Duodenal mucosa (tissue), 2 donors: Measurements from ENCODE around the gene ROCK2.

Experiments
- H3K27ac ChIP-seq: one replicate; pipeline ENCODE4 v1.7.0; 2013; ENCODE audit warnings: low read depth, low read length
- H3K27me3 ChIP-seq, 2 donors: one replicate each; pipeline ENCODE4 v1.7.0; 2013; ENCODE audit warnings: low read length in 2 of 2, control low read depth in 1 of 2; ENCODE audit not compliant: insufficient read depth in 2 of 2, control insufficient read depth in 1 of 2
- H3K36me3 ChIP-seq, 2 donors: one replicate each; pipeline ENCODE4 v1.7.0; 2013; ENCODE audit warnings: low read length in 2 of 2, control low read depth in 1 of 2; ENCODE audit not compliant: insufficient read depth in 2 of 2, control insufficient read depth in 1 of 2
- H3K4me1 ChIP-seq, 2 donors: one replicate each; pipeline ENCODE4 v1.7.0; 2013; ENCODE audit warnings: low read length in 2 of 2, control low read depth in 1 of 2; ENCODE audit not compliant: insufficient read depth in 2 of 2, control insufficient read depth in 1 of 2
- H3K4me3 ChIP-seq, 2 donors: one replicate each; pipeline ENCODE4 v1.7.0; 2013; ENCODE audit warnings: low read length in 2 of 2, low read depth in 1 of 2
- H3K9ac ChIP-seq, 2 donors: one replicate each; pipeline ENCODE4 v1.7.0; 2013; ENCODE audit warnings: low read length in 2 of 2, low read depth in 1 of 2
- H3K9me3 ChIP-seq, 2 donors: one replicate each; pipeline ENCODE4 v1.7.0; 2013; ENCODE audit warnings: low read length in 2 of 2, control low read depth in 1 of 2; ENCODE audit not compliant: control insufficient read depth in 1 of 2

The ROCK2 gene

DNA sequence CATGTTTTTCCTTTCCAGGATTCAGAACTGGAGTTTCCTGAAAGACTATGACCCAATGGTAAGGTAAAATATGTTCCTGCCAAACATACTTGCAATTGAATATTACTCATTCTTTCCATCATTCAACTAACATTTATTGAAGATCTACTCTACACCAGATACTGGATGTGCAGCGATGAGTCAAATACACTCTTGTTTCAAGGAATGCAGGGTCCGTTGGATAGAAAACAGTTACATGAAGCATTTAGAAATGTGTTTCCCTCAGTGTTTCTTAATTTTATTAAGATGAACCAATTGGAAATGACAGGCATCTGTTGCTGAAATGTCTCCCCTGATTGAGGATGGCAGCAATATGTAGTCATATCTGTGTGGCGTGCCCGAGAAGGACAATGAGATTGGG lies 203.9 kb downstream of the ROCK2 start:
- H3K4me1 ChIP-seq, result no peaks in the 10 kb centered on the region
- H3K27me3 ChIP-seq, result peaks cover 0 to 6% of the 10 kb centered on the region in 2 donors
- no peak overlapping the region for H3K4me3 ChIP-seq
- no peak overlapping the region for H3K9ac ChIP-seq
- no peaks in the 10 kb centered on the region for H3K36me3 ChIP-seq
- H3K9me3 ChIP-seq, result no peaks in the 10 kb centered on the region
- H3K27ac ChIP-seq, result no peak overlapping the region

DNA sequence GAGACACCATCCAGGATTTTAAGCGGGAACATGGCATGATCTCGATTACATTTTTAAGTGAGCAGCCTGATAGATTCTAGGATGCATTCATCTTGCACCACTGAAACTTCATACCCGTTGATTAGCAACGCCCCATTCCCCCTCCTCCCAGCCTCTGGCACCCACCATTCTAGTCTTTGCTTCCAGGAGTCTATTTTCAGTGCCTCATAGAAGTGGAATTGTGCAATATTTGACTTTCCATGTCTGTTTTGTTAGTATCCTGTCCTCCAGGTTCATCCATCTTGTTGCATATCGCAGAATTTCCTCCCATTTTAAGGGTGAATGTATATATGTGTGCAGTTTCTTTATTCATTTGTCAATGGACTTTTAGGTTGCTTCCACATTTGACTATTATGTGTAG lies 210.1 kb downstream of the ROCK2 start:
- H3K4me1 ChIP-seq, result peaks cover 20 to 31% of the 10 kb centered on the region in 2 donors
- no peaks in the 10 kb centered on the region for H3K36me3 ChIP-seq
- H3K9ac ChIP-seq, result no peak overlapping the region
- H3K4me3 ChIP-seq, result no peak overlapping the region
- H3K27ac ChIP-seq, result no peak overlapping the region
- H3K27me3 ChIP-seq, result peaks cover 6 to 11% of the 10 kb centered on the region in 2 donors
- H3K9me3 ChIP-seq, result no peaks in the 10 kb centered on the region

DNA sequence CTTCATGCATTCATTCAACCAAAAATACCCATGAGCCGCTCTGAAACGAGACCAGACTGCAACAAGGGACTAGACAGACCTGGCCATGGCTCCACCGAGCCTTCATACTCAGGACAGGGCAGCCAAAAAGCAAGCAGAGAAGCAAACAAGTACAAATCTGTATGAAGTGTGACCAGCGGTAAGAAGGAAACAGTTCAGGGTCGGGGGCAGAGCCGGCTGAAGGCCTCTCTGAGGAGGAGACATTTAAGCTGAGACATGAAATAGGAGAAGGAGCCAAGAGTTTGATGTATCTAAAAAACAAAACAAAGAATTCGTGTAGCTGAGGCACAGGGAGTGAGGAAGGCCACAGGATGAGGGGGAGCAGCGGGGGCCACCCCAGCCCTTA lies 210.5 kb downstream of the ROCK2 start:
- H3K27me3 ChIP-seq, result peaks cover 6 to 11% of the 10 kb centered on the region in 2 donors
- H3K4me1 ChIP-seq, result peaks cover 20 to 32% of the 10 kb centered on the region in 2 donors
- no peak overlapping the region for H3K27ac ChIP-seq
- no peaks in the 10 kb centered on the region for H3K36me3 ChIP-seq
- H3K9ac ChIP-seq, result no peak overlapping the region
- no peaks in the 10 kb centered on the region for H3K9me3 ChIP-seq
- H3K4me3 ChIP-seq, result peak overlapping the region; percentile 81 to 84

DNA sequence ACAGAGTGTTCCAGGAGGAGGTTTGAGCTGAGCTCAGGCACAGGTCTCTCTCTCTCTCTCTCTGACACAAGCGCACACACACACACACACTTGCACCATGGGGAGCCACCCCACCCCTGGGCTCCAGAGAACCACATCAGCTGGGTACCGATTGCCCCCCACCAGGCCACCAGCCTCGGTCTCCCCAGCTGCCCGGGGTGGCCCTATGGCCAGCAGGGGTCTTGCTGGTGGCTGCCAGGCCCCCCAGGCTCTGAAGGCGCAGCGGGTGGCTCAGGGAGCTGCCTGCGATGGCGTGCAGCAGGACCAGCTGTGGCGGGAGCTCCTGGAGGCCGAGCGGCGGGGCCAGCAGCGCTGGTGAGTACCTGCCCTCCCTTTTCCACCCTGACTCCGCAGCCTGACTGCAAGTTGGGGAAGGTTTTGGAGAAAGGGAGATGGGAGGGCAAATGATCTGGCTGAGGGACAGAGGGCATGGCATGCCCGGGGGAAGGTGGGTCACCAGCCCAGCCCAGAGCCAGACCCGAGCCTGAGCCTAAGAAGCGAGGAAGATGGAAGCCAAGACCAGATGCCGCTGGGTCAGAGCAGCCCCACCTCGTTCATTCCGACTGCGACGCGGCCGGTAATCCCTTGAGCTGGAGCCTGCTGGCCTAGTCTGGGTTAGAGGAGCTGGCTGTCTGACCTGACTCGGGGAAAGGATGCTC lies 211.0 kb downstream of the ROCK2 start:
- H3K27ac ChIP-seq, result no peak overlapping the region
- no peaks in the 10 kb centered on the region for H3K36me3 ChIP-seq
- peaks cover 6 to 11% of the 10 kb centered on the region in 2 donors for H3K27me3 ChIP-seq
- H3K4me1 ChIP-seq, result peaks cover 20 to 32% of the 10 kb centered on the region in 2 donors
- no peaks in the 10 kb centered on the region for H3K9me3 ChIP-seq
- H3K9ac ChIP-seq, result peak overlapping the region; percentile 57 to 66
- H3K4me3 ChIP-seq, result peak overlapping the region; percentile 81 to 84

DNA sequence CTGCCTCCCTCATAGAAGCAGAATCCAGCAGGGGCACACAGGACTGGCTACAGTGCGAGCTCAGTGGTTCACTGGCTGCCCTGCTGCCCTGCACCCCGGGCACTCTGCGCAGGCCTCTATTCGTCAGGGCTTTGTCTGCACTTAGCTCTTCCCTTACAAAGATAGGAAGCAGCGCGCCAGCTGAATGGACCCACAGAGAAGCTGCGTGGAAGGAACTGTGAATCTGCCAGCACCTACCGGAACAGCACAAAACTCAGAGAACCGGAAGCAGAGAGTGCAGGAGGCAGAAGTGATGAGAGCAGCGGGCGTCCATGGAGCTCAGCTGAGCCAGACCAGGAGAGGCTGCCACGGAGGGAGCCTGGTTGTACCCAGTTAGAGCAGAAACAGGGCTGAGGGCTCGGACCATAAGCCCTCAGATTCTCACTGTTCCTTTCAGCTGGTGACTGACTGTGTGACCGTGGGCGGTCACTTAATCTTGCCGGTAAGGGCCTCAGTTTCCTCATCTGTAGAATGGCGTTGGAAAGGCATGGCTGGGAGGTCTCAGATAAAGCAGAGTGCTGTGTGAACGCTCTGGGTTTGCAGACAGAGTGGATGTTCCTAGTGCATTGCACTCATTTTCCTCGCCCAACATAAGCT lies 212.3 kb downstream of the ROCK2 start:
- Histone ChIP-seq H3K9ac (peak overlapping the region in 1 of 2 donors; percentile 66), H3K4me1 (peaks cover 20 to 32% of the 10 kb centered on the region in 2 donors), H3K27me3 (peaks cover 6 to 11% of the 10 kb centered on the region in 2 donors), H3K36me3 (no peaks in the 10 kb centered on the region), H3K27ac (no peak overlapping the region), H3K9me3 (no peaks in the 10 kb centered on the region), H3K4me3 (peak overlapping the region; percentile 81 to 84)

DNA sequence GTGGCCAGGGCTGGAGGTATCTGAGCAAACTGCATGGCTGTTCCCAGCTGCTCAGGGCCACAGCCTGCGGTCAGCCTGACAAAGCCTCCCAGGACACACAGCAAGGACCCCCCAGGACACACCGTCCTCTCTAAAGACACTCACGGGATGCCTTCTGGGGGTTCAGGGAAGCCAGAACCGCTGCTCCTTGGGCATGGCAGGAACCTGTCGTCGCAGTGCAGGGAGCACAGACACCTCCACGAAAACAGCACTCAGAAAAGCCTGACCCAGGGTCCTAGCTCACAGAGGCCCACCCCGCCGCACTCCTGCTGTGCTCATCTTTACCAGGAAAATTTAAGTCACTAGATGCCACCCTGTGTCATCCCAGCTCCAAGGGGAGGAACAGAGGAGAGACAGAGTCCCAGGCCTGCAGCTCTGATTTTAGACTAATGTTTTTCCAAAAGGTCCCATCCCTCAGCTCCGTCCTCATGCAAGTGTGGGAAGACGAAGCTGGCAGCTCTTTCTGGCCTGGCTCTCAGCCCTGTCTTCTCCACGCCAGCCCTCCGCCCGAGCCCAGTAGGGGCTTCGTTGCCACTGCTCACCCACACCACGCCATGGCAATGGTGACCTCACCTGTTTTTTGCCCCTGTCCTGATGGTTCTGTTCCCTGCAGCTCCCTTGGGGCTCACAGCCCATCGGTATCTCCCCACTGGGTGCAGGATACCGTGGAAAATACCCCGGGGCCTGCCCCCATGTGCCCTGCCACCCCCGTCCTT lies 213.1 kb downstream of the ROCK2 start:
- Histone ChIP-seq H3K4me1 (peaks cover 20 to 32% of the 10 kb centered on the region in 2 donors), H3K27me3 (peaks cover 6 to 9% of the 10 kb centered on the region in 2 donors), H3K27ac (no peak overlapping the region), H3K9me3 (no peaks in the 10 kb centered on the region), H3K4me3 (no peak overlapping the region), H3K36me3 (no peaks in the 10 kb centered on the region), H3K9ac (no peak overlapping the region)
